ENCODE results near the gene DNHD1.

The DNHD1 gene, protein sequence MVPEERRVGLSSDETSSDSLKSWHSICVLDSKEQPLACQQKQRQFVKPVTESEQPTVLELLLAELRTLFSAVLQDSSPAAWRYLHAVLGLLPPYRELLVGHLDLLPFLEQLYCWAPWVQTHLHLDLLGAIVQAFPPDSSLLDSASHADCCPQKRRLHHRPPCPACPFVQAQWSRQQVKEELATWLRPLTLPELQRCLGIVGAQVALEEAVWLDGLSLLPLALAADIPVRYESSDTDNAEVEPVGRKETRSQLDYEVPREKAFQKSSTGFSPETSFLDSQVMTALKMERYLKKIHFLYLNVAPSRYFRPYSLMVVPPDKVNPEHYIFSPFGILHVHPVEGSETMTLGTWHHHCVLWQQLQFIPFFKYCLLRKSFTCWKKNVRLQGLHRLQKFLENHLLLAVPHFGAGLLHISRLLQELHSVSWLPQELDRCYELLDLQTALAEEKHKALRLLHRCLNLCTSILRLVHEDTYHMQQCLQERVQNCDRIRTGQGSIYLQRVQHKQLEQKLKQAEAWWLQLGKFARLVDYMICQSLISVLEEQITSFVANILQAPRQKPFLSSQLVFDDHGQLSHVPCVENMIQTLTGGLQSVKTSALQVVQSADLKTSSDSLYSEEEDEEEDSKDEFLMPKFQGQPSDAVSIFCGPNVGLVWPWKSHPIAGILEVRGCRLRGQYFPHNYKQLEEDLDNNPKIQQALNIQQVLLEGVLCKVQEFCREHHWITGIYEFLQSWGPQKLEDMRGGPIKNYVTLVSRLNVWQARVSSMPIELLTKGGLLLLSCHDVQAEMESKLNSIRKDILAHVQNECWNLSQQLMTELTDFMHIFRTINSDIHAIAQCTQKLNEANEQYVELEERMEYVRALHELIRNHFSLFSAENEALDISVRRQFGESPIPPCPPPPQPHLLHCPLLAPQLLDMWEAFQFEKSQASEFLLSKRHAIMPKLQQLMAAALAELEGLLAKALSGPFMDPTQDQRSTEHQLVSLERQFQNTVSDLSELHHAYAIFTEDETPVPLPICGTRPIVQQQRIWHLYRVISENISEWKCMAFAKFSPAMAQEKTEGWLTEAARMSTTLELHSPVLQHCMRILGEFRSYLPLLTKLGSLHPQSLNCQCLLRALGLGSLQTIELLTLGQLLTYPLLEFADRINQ (N-terminal part only)

DNA sequence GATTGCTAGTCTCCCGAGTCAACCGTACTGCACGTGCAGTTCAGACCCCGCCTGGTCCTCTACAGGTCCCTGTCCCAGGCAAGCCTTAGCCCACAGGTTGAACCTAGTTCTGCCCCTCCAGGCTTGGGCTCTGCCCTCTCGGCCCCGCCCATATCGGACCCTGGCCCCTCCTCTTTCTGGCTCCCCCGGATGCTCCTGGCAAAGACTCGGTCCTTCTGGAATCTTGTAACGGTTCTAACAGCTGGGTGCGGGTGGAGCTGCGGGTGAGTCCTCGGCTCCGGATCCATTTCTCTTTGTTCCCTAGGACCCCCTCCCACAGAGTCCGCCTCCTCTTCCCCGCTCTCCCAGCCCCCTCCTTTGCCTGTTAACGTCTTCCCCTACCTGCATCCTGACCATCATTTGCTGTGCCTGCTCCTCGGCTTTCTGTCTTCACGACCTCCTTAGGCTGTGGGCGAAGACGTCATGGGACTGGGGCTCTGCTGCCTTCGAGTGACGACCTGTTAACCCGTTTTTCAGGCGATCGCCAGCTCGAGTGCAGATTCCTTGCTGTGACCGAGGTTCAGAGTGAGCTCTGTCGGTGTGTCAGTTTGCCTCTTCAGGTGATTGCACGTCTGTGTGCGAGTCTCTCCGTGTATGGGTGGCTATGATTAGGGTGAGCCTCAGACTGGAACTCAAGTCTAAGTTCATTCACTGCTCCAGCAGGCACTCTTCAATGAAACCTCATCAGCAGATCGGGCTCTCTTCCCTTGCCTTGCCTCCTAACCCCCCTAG is at the start of gene DNHD1:
Gene DNHD1, plus strand, starts transcription at position 212 of the 771 bp plus-strand sequence. CDS start 936 bp downstream, outside the sequence.
- peak within 1 kb of the TSS; percentile 30 for H3K27ac Mint-ChIP-seq
- H3K9me3 Mint-ChIP-seq, result no peaks in the 10 kb centered on the region
- no peak within 1 kb of the TSS for H3K4me3 Mint-ChIP-seq
- H3K27me3 Mint-ChIP-seq (ENCODE audit: low read depth, poor library complexity), result no peaks in the 10 kb centered on the region
- peaks cover 5% of the 10 kb centered on the region for H3K4me1 Mint-ChIP-seq
- TF ChIP-seq, protein P1, sequence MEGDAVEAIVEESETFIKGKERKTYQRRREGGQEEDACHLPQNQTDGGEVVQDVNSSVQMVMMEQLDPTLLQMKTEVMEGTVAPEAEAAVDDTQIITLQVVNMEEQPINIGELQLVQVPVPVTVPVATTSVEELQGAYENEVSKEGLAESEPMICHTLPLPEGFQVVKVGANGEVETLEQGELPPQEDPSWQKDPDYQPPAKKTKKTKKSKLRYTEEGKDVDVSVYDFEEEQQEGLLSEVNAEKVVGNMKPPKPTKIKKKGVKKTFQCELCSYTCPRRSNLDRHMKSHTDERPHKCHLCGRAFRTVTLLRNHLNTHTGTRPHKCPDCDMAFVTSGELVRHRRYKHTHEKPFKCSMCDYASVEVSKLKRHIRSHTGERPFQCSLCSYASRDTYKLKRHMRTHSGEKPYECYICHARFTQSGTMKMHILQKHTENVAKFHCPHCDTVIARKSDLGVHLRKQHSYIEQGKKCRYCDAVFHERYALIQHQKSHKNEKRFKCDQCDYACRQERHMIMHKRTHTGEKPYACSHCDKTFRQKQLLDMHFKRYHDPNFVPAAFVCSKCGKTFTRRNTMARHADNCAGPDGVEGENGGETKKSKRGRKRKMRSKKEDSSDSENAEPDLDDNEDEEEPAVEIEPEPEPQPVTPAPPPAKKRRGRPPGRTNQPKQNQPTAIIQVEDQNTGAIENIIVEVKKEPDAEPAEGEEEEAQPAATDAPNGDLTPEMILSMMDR (IDR thresholded peaks at IDR 0.05), result no peak
- no peak for DNase-seq
- peaks cover 20% of the 10 kb centered on the region for H3K36me3 Mint-ChIP-seq (ENCODE audit: low read depth)

DNA sequence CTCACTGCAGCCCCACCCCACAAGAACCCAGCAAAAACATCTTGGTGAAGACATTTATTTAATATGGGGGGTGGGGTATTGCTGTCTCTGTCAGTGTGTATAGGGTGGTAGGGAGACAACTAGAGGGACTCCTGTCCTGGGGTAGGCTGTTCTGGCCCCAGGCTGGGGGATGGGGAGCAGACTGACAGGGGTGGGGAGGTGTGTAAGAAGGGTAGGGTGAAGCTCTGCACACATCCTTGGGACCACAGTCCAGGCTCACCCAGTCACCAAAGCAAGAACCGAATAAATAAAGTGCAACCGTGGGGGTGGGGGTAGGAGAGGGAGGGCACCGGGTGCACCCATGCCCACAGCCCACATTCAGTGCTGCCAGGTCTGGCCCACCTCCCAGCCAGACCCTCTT is 48.5 kb upstream of the DNHD1 start:
- peaks cover 5% of the 10 kb centered on the region for H3K27me3 Mint-ChIP-seq (ENCODE audit: low read depth, poor library complexity)
- H3K36me3 Mint-ChIP-seq (ENCODE audit: low read depth), result no peaks in the 10 kb centered on the region
- no peaks in the 10 kb centered on the region for H3K9me3 Mint-ChIP-seq
- TF ChIP-seq, protein P1 (IDR thresholded peaks at IDR 0.05), result no peak
- no peak overlapping the region for H3K27ac Mint-ChIP-seq
- no peak overlapping the region for H3K4me3 Mint-ChIP-seq
- no peak for DNase-seq
- peaks cover under 1% of the 10 kb centered on the region for H3K4me1 Mint-ChIP-seq

DNA sequence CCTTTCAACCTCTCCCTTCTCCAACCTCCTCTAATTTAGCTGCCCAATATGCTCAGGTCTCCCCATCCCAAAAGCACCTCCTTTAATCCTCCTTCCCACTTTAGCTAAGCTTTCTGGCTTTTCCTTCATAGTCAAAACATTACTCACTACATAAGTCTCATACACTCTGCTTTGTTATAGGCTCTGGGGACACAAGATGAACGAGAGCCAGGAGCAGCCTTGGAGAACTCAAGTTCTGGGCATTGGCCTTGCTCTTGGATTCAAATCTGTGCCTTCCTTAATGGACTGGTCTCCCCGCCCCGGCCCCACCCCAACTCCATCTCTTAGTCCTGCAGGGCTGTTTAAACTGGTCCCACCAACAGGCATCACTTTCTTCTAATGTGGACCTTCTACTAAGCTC is 44.9 kb upstream of the DNHD1 start:
- no peak for DNase-seq
- TF ChIP-seq, protein P1 (IDR thresholded peaks at IDR 0.05), result no peak
- H3K4me3 Mint-ChIP-seq, result no peak overlapping the region
- H3K27ac Mint-ChIP-seq, result no peak overlapping the region
- H3K27me3 Mint-ChIP-seq (ENCODE audit: low read depth, poor library complexity), result no peaks in the 10 kb centered on the region
- peaks cover 6% of the 10 kb centered on the region for H3K36me3 Mint-ChIP-seq (ENCODE audit: low read depth)
- H3K4me1 Mint-ChIP-seq, result peaks cover 22% of the 10 kb centered on the region
- H3K9me3 Mint-ChIP-seq, result no peaks in the 10 kb centered on the region

DNA sequence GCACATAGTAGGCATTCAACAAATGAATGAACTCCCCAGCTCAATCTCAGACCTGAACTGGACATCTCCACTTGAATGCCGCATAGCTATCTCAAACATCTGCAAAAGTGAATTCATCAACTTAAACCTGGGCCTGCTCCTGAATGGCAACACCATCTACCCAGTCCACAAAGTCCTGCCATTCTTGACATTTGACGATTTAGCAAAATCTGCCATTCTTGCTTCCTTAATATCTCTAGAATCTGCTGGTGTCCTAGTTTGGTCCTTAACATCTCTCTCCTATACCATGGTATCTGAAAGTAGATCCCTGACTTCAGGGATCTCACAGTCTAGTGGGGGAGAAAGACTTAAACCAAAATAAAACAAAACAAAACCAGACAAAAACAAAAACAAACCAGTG is 43.9 kb upstream of the DNHD1 start:
- Mint-ChIP-seq H3K36me3 (ENCODE audit: low read depth) (peaks cover 6% of the 10 kb centered on the region), H3K27me3 (ENCODE audit: low read depth, poor library complexity) (no peaks in the 10 kb centered on the region), H3K9me3 (no peaks in the 10 kb centered on the region), H3K4me1 (peaks cover 22% of the 10 kb centered on the region), H3K4me3 (no peak overlapping the region), H3K27ac (no peak overlapping the region)
- TF ChIP-seq, protein P1 (IDR thresholded peaks at IDR 0.05), result no peak
- no peak for DNase-seq

DNA sequence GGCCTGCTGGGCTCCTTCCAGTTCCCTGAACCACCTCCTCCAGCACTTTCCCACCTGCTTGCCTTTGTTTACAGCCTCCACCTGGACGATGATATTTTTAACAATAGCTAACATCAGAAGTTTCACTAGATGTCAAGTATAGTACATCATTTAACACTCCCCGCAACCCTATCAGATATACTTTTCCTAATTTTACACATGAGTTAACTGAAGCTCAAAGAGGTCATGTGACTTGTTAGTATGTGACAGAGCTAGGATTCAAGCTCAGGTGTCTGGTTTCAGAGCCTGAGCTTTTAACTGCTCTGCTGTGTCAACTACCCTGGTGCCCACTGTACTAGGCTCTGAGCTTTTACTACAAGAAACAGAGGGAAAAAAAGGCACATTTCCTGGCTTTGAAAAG is 42.0 kb upstream of the DNHD1 start:
- Mint-ChIP-seq H3K27ac (peak overlapping the region; percentile 81), H3K4me3 (peak overlapping the region; percentile 2), H3K9me3 (no peaks in the 10 kb centered on the region), H3K4me1 (peaks cover 22% of the 10 kb centered on the region), H3K36me3 (ENCODE audit: low read depth) (peaks cover 6% of the 10 kb centered on the region), H3K27me3 (ENCODE audit: low read depth, poor library complexity) (no peaks in the 10 kb centered on the region)
- TF ChIP-seq, protein P1 (IDR thresholded peaks at IDR 0.05), result no peak
- no peak for DNase-seq

All from nephron progenitor cell (in vitro differentiated cells).